HepG2 (cell line): Measurements from ENCODE around the gene ABCB8. TPM values are rescaled to one million over a fixed set of nuclear protein-coding genes. Genes with fewer than 3 reads are reported as not detected.
A peak's percentile ranks its signal among the peaks of the same experiment; 100 is the strongest.

ENCODE experiments used
- ATF2 ChIP-seq: sonication (generic); formaldehyde crosslinking; IDR thresholded peaks from 2 replicates; pipeline ENCODE4 v1.4.0; 2020; ENCODE audit warnings: missing genetic modification reagents
- BCL6 ChIP-seq: IDR thresholded peaks from 2 replicates; pipeline ENCODE4 v1.6.1; 2016; ENCODE audit warnings: missing genetic modification reagents, missing compliant biosample characterization
- CREBL2 ChIP-seq: sonication (generic); formaldehyde crosslinking; IDR thresholded peaks from 2 replicates; pipeline ENCODE4 v1.8.1; 2023; ENCODE audit warnings: missing genetic modification reagents, mild to moderate bottlenecking, borderline replicate concordance
- DDIT3 ChIP-seq: sonication (generic); formaldehyde crosslinking; IDR thresholded peaks from 2 replicates; pipeline ENCODE4 v1.4.0; 2020; ENCODE audit warnings: mild to moderate bottlenecking, missing genetic modification reagents
- E2F2 ChIP-seq: sonication (generic); formaldehyde crosslinking; IDR thresholded peaks from 2 replicates; pipeline ENCODE4 v1.4.0; 2020; ENCODE audit warnings: missing genetic modification reagents, borderline replicate concordance
- FOXK1 ChIP-seq: sonication (generic); formaldehyde crosslinking; IDR thresholded peaks from 2 replicates; pipeline ENCODE4 v1.4.0; 2020; ENCODE audit warnings: low read depth, missing genetic modification reagents, borderline replicate concordance
- FOXM1 ChIP-seq: sonication (generic); formaldehyde crosslinking; IDR thresholded peaks from 2 replicates; pipeline ENCODE4 v1.5.0; 2020; ENCODE audit warnings: missing genetic modification reagents
- ISL2 ChIP-seq: sonication (generic); formaldehyde crosslinking; IDR thresholded peaks from 2 replicates; pipeline ENCODE4 v1.5.0; 2020; ENCODE audit warnings: missing genetic modification reagents
- KLF11 ChIP-seq: IDR thresholded peaks from 2 replicates; pipeline ENCODE4 v1.6.1; 2016; ENCODE audit warnings: missing compliant biosample characterization
- MTA3 ChIP-seq: sonication (generic); formaldehyde crosslinking; IDR thresholded peaks from 2 replicates; pipeline ENCODE4 v1.4.0; 2020; ENCODE audit warnings: missing genetic modification reagents
- NCOA1 ChIP-seq: sonication (generic); formaldehyde crosslinking; IDR thresholded peaks from 2 replicates; pipeline ENCODE4 v1.9.0; 2021; ENCODE audit warnings: missing genetic modification reagents
- NFKBIZ ChIP-seq: IDR thresholded peaks from 2 replicates; pipeline ENCODE4 v1.6.1; 2018; ENCODE audit warnings: missing genetic modification reagents, missing compliant biosample characterization
- NR2F6 ChIP-seq, 2 experiments: IDR thresholded peaks; 2 replicates each; pipeline ENCODE4 v1.6.1; 2016; ENCODE audit warnings: antibody characterized with exemption in 1 of 2, mild to moderate bottlenecking in 1 of 2
- PHF20 ChIP-seq: sonication (generic); formaldehyde crosslinking; IDR thresholded peaks from 2 replicates; pipeline ENCODE4 v1.5.0; 2020; ENCODE audit warnings: mild to moderate bottlenecking, missing genetic modification reagents
- POGZ ChIP-seq: sonication (generic); formaldehyde crosslinking; IDR thresholded peaks from 2 replicates; pipeline ENCODE4 v1.4.0; 2020; ENCODE audit warnings: mild to moderate bottlenecking, missing genetic modification reagents
- PRMT3 ChIP-seq: sonication (generic); formaldehyde crosslinking; IDR thresholded peaks from 2 replicates; pipeline ENCODE4 v1.8.1; 2022; ENCODE audit warnings: low read depth, mild to moderate bottlenecking, moderate library complexity, missing genetic modification reagents, borderline replicate concordance
- RFX1 ChIP-seq: fragments of 450-650 bp; IDR thresholded peaks from 2 replicates; pipeline ENCODE4 v1.6.1; 2017
- ZBTB37 ChIP-seq: sonication (generic); formaldehyde crosslinking; IDR thresholded peaks from 2 replicates; pipeline ENCODE4 v1.4.0; 2020; ENCODE audit warnings: mild to moderate bottlenecking, missing genetic modification reagents
- ZFP37 ChIP-seq: sonication (generic); formaldehyde crosslinking; IDR thresholded peaks from 2 replicates; pipeline ENCODE4 v1.4.0; 2020; ENCODE audit warnings: missing genetic modification reagents, borderline replicate concordance
- ZNF251 ChIP-seq: sonication (generic); formaldehyde crosslinking; IDR thresholded peaks from 2 replicates; pipeline ENCODE4 v1.9.0; 2021; ENCODE audit warnings: mild to moderate bottlenecking, missing genetic modification reagents
- ZNF33B ChIP-seq: sonication (generic); formaldehyde crosslinking; IDR thresholded peaks from 2 replicates; pipeline ENCODE4 v1.5.1; 2020; ENCODE audit warnings: mild to moderate bottlenecking, missing genetic modification reagents
- ZNF350 ChIP-seq: sonication (generic); formaldehyde crosslinking; IDR thresholded peaks from 2 replicates; pipeline ENCODE4 v1.4.0; 2020; ENCODE audit warnings: mild to moderate bottlenecking, low read depth, missing genetic modification reagents, borderline replicate concordance
- ZNF430 ChIP-seq: sonication (generic); formaldehyde crosslinking; IDR thresholded peaks from 2 replicates; pipeline ENCODE4 v1.9.0; 2021; ENCODE audit warnings: mild to moderate bottlenecking, missing genetic modification reagents
- ZNF563 ChIP-seq: sonication (generic); formaldehyde crosslinking; IDR thresholded peaks from 2 replicates; pipeline ENCODE4 v1.8.0; 2022; ENCODE audit warnings: mild to moderate bottlenecking, moderate library complexity, missing genetic modification reagents
- ZNF772 ChIP-seq: sonication (generic); formaldehyde crosslinking; IDR thresholded peaks from 2 replicates; pipeline ENCODE4 v1.5.0; 2020; ENCODE audit warnings: mild to moderate bottlenecking, missing genetic modification reagents
- ZNF792 ChIP-seq: IDR thresholded peaks from 2 replicates; pipeline ENCODE4 v1.6.1; 2016
- ZNF879 ChIP-seq: sonication (generic); formaldehyde crosslinking; IDR thresholded peaks from 2 replicates; pipeline ENCODE4 v1.8.1; 2023; ENCODE audit warnings: missing genetic modification reagents
- ZSCAN29 ChIP-seq: sonication (generic); formaldehyde crosslinking; conservative IDR thresholded peaks from 2 replicates; pipeline ENCODE4 v1.4.0; 2020; ENCODE audit warnings: mild to moderate bottlenecking, missing genetic modification reagents
- polyA plus RNA-seq, 8 experiments: library from polyadenylated mRNA; depleted of rRNA in 3 of 8; stranded (reverse) in 7 of 8; unstranded in 1 of 8; fragments of >200 nt; fragmentation: Illumina TruSeq in 4 of 8; extraction: Trizol in 4 of 8; gene quantifications; 2 replicates each; pipeline versions ENCODE4 v1.2.1 to v1.2.3, GENCODE V29; 2011 to 2016; ENCODE audit warnings: low read depth in 4 of 8, missing spikeins in 1 of 8, mixed read lengths in 1 of 8; ENCODE audit not compliant: insufficient read depth in 1 of 8
- total RNA-seq, 5 experiments: library from RNA; depleted of rRNA; stranded (reverse); fragments of >200 nt; fragmentation: Illumina TruSeq; extraction: Trizol; gene quantifications; 2 replicates each; pipeline ENCODE4 v1.2.3, GENCODE V29; 2016; ENCODE audit warnings: low read depth in 1 of 5

The ABCB8 gene
- total and polyA plus RNA-seq, 2 of the 13 experiments (the other 11 are each of a cell fraction or from before 2014, with no cell fraction given): 6.6 to 16.7 TPM

- peak; percentile 54; the same call in 1 of the 2 replicates for TF ChIP-seq FOXK1 (CRISPR knock-in tag)
- TF ChIP-seq ZNF251: no peak
- peak; percentile 61; the same call in 1 of the 2 replicates for TF ChIP-seq KLF11
- no peak; the same call in 1 of the 2 replicates for TF ChIP-seq BCL6 (CRISPR knock-in tag)
- 0 out of 2 replicates have a peak, but pooled peaks have one; percentile 37 for TF ChIP-seq NFKBIZ (CRISPR knock-in tag)
- TF ChIP-seq NCOA1: no peak
- no peak; the same call in 1 of the 2 replicates for TF ChIP-seq ISL2 (CRISPR knock-in tag)
- TF ChIP-seq ZNF33B: no peak
- no peak for TF ChIP-seq E2F2
- no peak for TF ChIP-seq PHF20 (CRISPR knock-in tag)
- TF ChIP-seq PRMT3 (CRISPR knock-in tag): no peak
- TF ChIP-seq ZNF792 (CRISPR knock-in tag): 0 out of 2 replicates have a peak, but pooled peaks have one; percentile 12
- TF ChIP-seq FOXM1: no peak
- no peak for TF ChIP-seq RFX1
- no peak for TF ChIP-seq ZBTB37
- TF ChIP-seq DDIT3: no peak
- peak; percentile 25; the same call in 1 of the 2 replicates for TF ChIP-seq ZNF430 (CRISPR knock-in tag)
- TF ChIP-seq ZNF563: peak; percentile 48; the same call in 1 of the 2 replicates
- peak; percentile 42; the same call in 1 of the 2 replicates for TF ChIP-seq NR2F6 (IDR thresholded peaks at IDR 0.05)
- TF ChIP-seq NR2F6 (CRISPR knock-in tag; IDR thresholded peaks at IDR 0.05): peak; percentile 62
- no peak for TF ChIP-seq POGZ (CRISPR knock-in tag)
- no peak; the same call in 1 of the 2 replicates for TF ChIP-seq ZNF772
- TF ChIP-seq ZSCAN29: no peak
- TF ChIP-seq CREBL2: no peak
- no peak for TF ChIP-seq ZFP37 (CRISPR knock-in tag)
- TF ChIP-seq ZNF879 (CRISPR knock-in tag): 0 out of 2 replicates have a peak, but pooled peaks have one; percentile 55
- no peak for TF ChIP-seq MTA3 (CRISPR knock-in tag)
- TF ChIP-seq ZNF350 (CRISPR knock-in tag): peak; percentile 82; the same call in 1 of the 2 replicates
- no peak for TF ChIP-seq ATF2
Observed at GRCh38 chr7:151062399-151063211, 34.4 kb downstream of the ABCB8 start (continued).
